ENCODE measurements around the gene SLC39A5. TPM values are rescaled to one million over a fixed set of nuclear protein-coding genes. Genes with fewer than 3 reads are reported as not detected.

SLC39A5 gene
- total RNA-seq, 5 donors from 2014 or later (not counting 1 experiment from before 2014, with no cell fraction given), result 0.57 to 1.4 (median 0.58) TPM; not detected in 2

DNA sequence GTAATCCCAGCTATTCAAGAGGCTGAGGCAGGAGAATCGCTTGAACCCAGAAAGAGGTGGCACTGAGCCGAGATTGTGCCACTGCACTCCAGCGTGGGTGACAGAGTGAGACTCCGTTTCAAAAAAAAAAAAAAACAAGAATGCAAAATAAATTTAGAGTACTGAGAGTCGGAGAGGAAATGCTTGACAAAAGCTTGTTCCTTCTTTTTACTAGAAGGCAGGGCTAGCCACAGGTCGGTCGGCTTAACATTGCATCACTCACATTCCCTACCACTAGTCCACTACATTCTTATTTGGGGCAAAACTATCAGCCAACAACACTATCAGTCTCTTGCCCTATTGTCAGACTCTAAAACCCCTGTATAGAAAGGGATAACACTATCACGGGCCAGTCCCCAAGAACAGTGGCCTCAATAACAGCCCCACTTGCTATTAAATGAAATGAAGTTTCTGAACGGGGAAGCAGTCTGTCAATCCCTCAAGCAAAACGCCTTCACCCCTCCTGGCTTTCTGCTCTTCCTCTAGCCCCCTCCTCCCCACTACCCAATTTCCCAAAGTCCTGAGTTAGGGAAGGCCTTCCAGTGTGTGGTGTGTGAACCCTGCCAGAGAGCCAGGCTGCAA is 9.1 kb upstream of the SLC39A5 start:
- peak overlapping the region; percentile 94 for H3K27ac ChIP-seq (ENCODE audit: low read length)
- H3K9me3 ChIP-seq, result no peaks in the 10 kb centered on the region
- peaks cover 3 to 9% of the 10 kb centered on the region in 2 donors for H3K36me3 ChIP-seq (ENCODE audit: control insufficient read depth in 2 of 2, extremely low read depth in 1 of 2, insufficient read depth in 1 of 2, low read length in 1 of 2)
- peaks cover 18 to 54% of the 10 kb centered on the region in 2 experiments for H3K4me1 ChIP-seq (ENCODE audit: control insufficient read depth in 1 of 2, extremely low read depth in 1 of 2, insufficient read depth in 2 of 2, low read length in 2 of 2)
- H3K9me3 Mint-ChIP-seq, result no peaks in the 10 kb centered on the region
- H3K4me3 ChIP-seq (ENCODE audit: control insufficient read depth in 1 of 2, extremely low read depth in 1 of 2, low read length in 1 of 2), result peak overlapping the region; percentile 98
- ATAC-seq (replicated peaks in 1 of 4) (no peak), DNase-seq (peak in 2 of 35 experiments; percentile 8 to 23)
- peak overlapping the region; percentile 98 to 100 (median 98) for H3K4me3 Mint-ChIP-seq
- peak overlapping the region; percentile 98 to 99 for H3K27ac Mint-ChIP-seq
- no peaks in the 10 kb centered on the region for H3K27me3 Mint-ChIP-seq
- no peaks in the 10 kb centered on the region for H3K36me3 Mint-ChIP-seq
- peaks cover 55 to 56% (median 56%) of the 10 kb centered on the region in 3 donors for H3K4me1 Mint-ChIP-seq
- WGBS (ENCODE audit: insufficient coverage), result 13% methylated on average over 3 of the region's 10 CpGs
- ChIA-PET CTCF (interaction anchor here in 1 of 2 donors (0.7 to 3.0 kb wide), 3 partner anchors 15 to 140 kb away, joined by 3 to 36 read pairs (median 21); partner anchors contain the start of gene SMARCC2), POLR2A (no interaction called here)
- no peaks in the 10 kb centered on the region for H3K27me3 ChIP-seq (replicated peaks in 1 of 2; ENCODE audit: control insufficient read depth in 2 of 2, extremely low read depth in 1 of 2, insufficient read depth in 2 of 2, low read length in 1 of 2)

DNA sequence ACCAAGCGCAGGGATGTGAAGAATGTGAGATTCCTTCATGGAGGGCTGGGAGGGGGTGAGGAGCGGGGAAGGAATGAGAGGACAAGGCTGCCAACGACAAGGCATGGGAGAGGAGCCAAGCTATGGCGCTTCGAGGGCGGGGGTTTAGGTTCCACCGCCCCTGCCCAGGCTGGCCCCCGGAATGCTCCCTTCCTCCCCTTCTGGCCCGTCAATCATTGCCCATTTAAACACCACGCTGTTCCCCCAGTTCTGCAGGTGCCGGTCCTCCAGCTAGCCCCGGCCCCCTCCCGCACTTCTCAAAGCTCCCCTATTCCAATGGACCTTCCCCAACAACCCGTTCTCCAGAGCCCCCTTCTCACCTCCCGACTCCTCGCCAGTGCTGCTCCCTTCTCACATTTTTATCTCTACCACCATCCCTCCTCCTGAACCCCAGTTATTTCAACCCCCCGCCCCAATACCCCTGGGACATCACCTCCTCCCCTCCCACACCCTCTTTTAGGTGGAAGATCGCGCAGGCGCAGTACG is 8.6 kb upstream of the SLC39A5 start:
- Mint-ChIP-seq H3K27me3 (no peaks in the 10 kb centered on the region), H3K9me3 (no peaks in the 10 kb centered on the region), H3K27ac (peak overlapping the region; percentile 98 to 99), H3K36me3 (peaks cover 2% of the 10 kb centered on the region), H3K4me3 (peak overlapping the region; percentile 98 to 100 (median 98)), H3K4me1 (peaks cover 52 to 55% (median 53%) of the 10 kb centered on the region in 3 donors)
- peak; percentile 22 to 50 (median 28) for ATAC-seq (replicated peaks in 1 of 4)
- Histone ChIP-seq H3K27ac (ENCODE audit: low read length) (peak overlapping the region; percentile 94), H3K4me3 (ENCODE audit: control insufficient read depth in 1 of 2, extremely low read depth in 1 of 2, low read length in 1 of 2) (peak overlapping the region; percentile 98), H3K36me3 (ENCODE audit: control insufficient read depth in 2 of 2, extremely low read depth in 1 of 2, insufficient read depth in 1 of 2, low read length in 1 of 2) (peaks cover 3 to 5% of the 10 kb centered on the region in 2 donors), H3K9me3 (no peaks in the 10 kb centered on the region), H3K4me1 (ENCODE audit: control insufficient read depth in 1 of 2, extremely low read depth in 1 of 2, insufficient read depth in 2 of 2, low read length in 2 of 2) (peaks cover 18 to 54% of the 10 kb centered on the region in 2 experiments), H3K27me3 (replicated peaks in 1 of 2; ENCODE audit: control insufficient read depth in 2 of 2, extremely low read depth in 1 of 2, insufficient read depth in 2 of 2, low read length in 1 of 2) (no peaks in the 10 kb centered on the region)
- ChIA-PET CTCF (interaction anchor here (0.6 to 3.0 kb wide), 24 partner anchors 8 to 483 kb away, joined by 3 to 36 read pairs (median 5); partner anchors contain the start of genes COQ10A (in 1 of the 2), ESYT1 (in 1 of the 2), MYL6B (in 1 of the 2) and ORMDL2 (in 1 of the 2)), POLR2A (interaction anchor here (0.9 to 1.7 kb wide), 5 partner anchors 61 to 139 kb away, joined by 3 to 10 read pairs (median 5); partner anchors contain the start of genes ESYT1 (in 1 of the 2), PA2G4 (in 1 of the 2), STAT2 (in 1 of the 2) and ZC3H10 (in 1 of the 2))
- 0% methylated on average over 15 of the region's 21 CpGs for WGBS (ENCODE audit: insufficient coverage)
- DNase-seq, result peak in 1 of 35 experiments; percentile 17

DNA sequence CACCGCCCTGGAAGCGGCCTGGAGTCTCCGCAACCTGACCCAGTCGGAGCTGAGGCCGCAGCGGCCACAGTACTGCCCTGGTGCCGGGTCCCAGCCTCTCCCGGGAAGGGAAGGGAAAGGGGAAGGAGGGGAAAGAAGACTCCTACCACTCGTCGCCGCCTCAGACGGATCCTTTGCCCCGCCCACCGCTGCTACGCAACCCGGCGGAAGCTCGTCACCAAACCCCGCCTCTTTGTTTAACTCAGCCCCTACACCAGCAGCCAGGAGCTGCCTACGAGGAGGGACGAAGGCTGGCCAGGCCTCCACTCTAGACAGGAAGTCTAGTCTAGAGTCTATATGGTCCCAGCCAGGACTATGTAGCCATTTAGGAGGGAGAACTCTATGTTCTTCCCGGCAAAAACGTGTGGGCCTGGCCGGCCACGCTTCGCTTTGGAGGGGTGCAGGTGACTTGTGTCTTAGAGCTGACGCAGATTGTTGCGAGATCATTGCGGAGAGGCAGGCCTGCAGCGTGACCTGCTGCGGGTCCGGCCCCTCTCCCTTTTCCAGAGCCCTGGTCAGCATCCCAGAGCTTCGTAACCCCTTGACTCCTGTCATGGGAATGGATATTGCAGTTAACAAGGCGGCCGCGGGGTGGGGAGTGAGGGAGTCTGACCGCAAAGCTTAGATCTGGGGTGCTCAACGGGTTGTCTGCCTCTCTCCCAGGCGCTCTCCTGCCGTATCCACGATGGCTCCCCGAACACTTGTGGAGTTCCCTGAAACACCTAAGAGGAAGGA is 7.9 kb upstream of the SLC39A5 start, which contains the start of gene RNF41:
RNF41 (minus strand) TSS at position 166 of the 774 bp plus-strand sequence. CDS start 7,875 bp downstream, outside the sequence.
- peak within 1 kb of the TSS; percentile 98 for H3K4me3 ChIP-seq (ENCODE audit: control insufficient read depth in 1 of 2, extremely low read depth in 1 of 2, low read length in 1 of 2)
- no peaks in the 10 kb centered on the region for H3K27me3 ChIP-seq (replicated peaks in 1 of 2; ENCODE audit: control insufficient read depth in 2 of 2, extremely low read depth in 1 of 2, insufficient read depth in 2 of 2, low read length in 1 of 2)
- peak; percentile 81 to 85 (median 82) for ATAC-seq (replicated peaks in 1 of 4)
- peak; percentile 80 to 96 (median 89) for DNase-seq
- H3K9me3 Mint-ChIP-seq, result no peaks in the 10 kb centered on the region
- H3K4me1 ChIP-seq (ENCODE audit: control insufficient read depth in 1 of 2, extremely low read depth in 1 of 2, insufficient read depth in 2 of 2, low read length in 2 of 2), result peaks cover 18 to 54% of the 10 kb centered on the region in 2 experiments
- H3K27ac ChIP-seq (ENCODE audit: low read length), result peak within 1 kb of the TSS; percentile 94
- H3K4me1 Mint-ChIP-seq, result peaks cover 45 to 52% (median 49%) of the 10 kb centered on the region in 3 donors
- peak within 1 kb of the TSS; percentile 98 to 100 (median 98) for H3K4me3 Mint-ChIP-seq
- CTCF ChIA-PET, result interaction anchor here (0.5 to 3.0 kb wide), 41 partner anchors 7 to 1301 kb away, joined by 3 to 36 read pairs (median 4); partner anchors contain the start of genes SMARCC2 (in 2 of the 2), ANKRD52 (in 1 of the 2), COQ10A (in 1 of the 2) and CS (in 1 of the 2)
- peaks cover 2% of the 10 kb centered on the region for H3K36me3 Mint-ChIP-seq
- WGBS (ENCODE audit: insufficient coverage), result under 1% methylated on average over 18 of the region's 42 CpGs
- no peaks in the 10 kb centered on the region for H3K9me3 ChIP-seq
- H3K27me3 Mint-ChIP-seq, result no peaks in the 10 kb centered on the region
- H3K27ac Mint-ChIP-seq, result peak within 1 kb of the TSS; percentile 98 to 99
- H3K36me3 ChIP-seq (ENCODE audit: control insufficient read depth in 2 of 2, extremely low read depth in 1 of 2, insufficient read depth in 1 of 2, low read length in 1 of 2), result peaks cover 2% of the 10 kb centered on the region in 2 donors
- POLR2A ChIA-PET, result interaction anchor here (0.6 to 1.7 kb wide), 9 partner anchors 8 to 195 kb away, joined by 3 to 10 read pairs (median 5); partner anchors contain the start of genes ESYT1 (in 1 of the 2), PA2G4 (in 1 of the 2), SMARCC2 (in 1 of the 2) and STAT2 (in 1 of the 2)

DNA sequence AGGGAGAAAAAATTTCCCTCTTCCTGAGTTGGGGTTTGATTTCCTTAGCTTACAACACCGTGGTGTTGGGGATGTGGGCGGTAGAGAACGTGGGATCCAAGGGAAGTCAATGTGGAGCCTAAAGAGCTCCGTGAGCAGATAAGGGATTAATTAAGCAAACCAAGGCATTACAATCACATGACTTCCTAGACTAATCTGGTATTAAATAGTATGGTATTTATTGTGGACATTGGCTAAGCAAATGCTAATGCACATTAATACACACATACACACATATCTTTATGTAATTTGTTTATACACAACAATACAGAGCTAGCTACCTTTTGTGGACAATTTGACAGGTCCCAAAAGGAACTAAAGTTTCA is 7.3 kb upstream of the SLC39A5 start:
- ChIA-PET POLR2A (interaction anchor here (0.6 to 1.7 kb wide), 5 partner anchors 8 to 196 kb away, joined by 4 to 10 read pairs (median 5); partner anchors contain the start of genes ESYT1 (in 1 of the 2), SMARCC2 (in 1 of the 2) and ZC3H10 (in 1 of the 2)), CTCF (interaction anchor here (0.5 to 3.0 kb wide), 32 partner anchors 8 to 484 kb away, joined by 3 to 36 read pairs (median 4); partner anchors contain the start of genes SMARCC2 (in 2 of the 2), ANKRD52 (in 1 of the 2), COQ10A (in 1 of the 2) and CS (in 1 of the 2))
- no peaks in the 10 kb centered on the region for H3K9me3 Mint-ChIP-seq
- peaks cover 45 to 52% (median 49%) of the 10 kb centered on the region in 3 donors for H3K4me1 Mint-ChIP-seq
- Histone ChIP-seq H3K27ac (ENCODE audit: low read length) (peak overlapping the region; percentile 94), H3K4me1 (ENCODE audit: control insufficient read depth in 1 of 2, extremely low read depth in 1 of 2, insufficient read depth in 2 of 2, low read length in 2 of 2) (peaks cover 18 to 54% of the 10 kb centered on the region in 2 experiments), H3K4me3 (ENCODE audit: control insufficient read depth in 1 of 2, extremely low read depth in 1 of 2, low read length in 1 of 2) (peak overlapping the region; percentile 98), H3K36me3 (ENCODE audit: control insufficient read depth in 2 of 2, extremely low read depth in 1 of 2, insufficient read depth in 1 of 2, low read length in 1 of 2) (peaks cover 0 to 2% of the 10 kb centered on the region in 2 donors), H3K9me3 (no peaks in the 10 kb centered on the region), H3K27me3 (replicated peaks in 1 of 2; ENCODE audit: control insufficient read depth in 2 of 2, extremely low read depth in 1 of 2, insufficient read depth in 2 of 2, low read length in 1 of 2) (no peaks in the 10 kb centered on the region)
- H3K4me3 Mint-ChIP-seq, result peak overlapping the region; percentile 98 to 100 (median 98)
- H3K36me3 Mint-ChIP-seq, result peaks cover 2% of the 10 kb centered on the region
- WGBS (ENCODE audit: insufficient coverage), result no CpG with 5 or more reads among the region's 4 CpGs
- H3K27ac Mint-ChIP-seq, result peak overlapping the region; percentile 98 to 99
- no peak for DNase-seq
- ATAC-seq (replicated peaks in 1 of 4), result no peak
- H3K27me3 Mint-ChIP-seq, result no peaks in the 10 kb centered on the region

DNA sequence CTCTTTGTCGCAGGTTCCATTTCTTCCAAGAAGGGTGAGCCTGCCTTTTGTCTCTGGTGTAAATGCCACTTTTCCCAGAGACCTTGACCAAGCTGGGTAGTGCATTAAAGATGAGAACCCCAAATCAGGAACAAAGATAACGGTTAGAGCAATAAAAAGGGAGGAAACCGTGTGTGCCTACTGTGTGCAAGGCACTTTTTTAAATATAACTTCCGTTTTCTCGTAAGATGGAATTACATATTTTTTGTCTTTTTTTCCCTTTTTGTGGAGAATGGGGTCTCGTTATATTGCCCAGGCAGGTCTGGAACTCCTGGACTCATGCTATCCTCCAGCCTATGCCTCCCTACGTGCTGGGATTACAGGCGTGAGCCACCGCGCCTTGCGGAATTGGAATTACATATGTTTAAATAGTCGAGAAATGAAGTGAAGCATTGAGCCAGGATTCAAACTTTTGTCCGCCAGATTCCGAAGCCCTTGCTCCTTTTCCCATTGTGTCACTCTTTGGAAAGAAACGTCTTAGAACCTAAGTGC is 6.2 kb upstream of the SLC39A5 start:
- H3K4me1 Mint-ChIP-seq, result peaks cover 45 to 52% (median 49%) of the 10 kb centered on the region in 3 donors
- ChIA-PET POLR2A (interaction anchor here in 1 of 2 donors (0.6 kb wide), 1 partner anchor 28 kb away, joined by 3 read pairs; no protein-coding TSS in a partner anchor), CTCF (interaction anchor here in 1 of 2 donors (2.9 kb wide), 1 partner anchor 18 kb away, joined by 21 read pairs; no protein-coding TSS in a partner anchor)
- no peaks in the 10 kb centered on the region for H3K9me3 Mint-ChIP-seq
- peak overlapping the region; percentile 58 to 75 for H3K4me3 ChIP-seq (ENCODE audit: control insufficient read depth in 1 of 2, extremely low read depth in 1 of 2, low read length in 1 of 2)
- DNase-seq (peak in 1 of 35 experiments; percentile 23), ATAC-seq (replicated peaks in 1 of 4) (no peak)
- H3K9me3 ChIP-seq, result no peaks in the 10 kb centered on the region
- peak overlapping the region; percentile 87 to 98 for H3K27ac Mint-ChIP-seq
- H3K27me3 ChIP-seq (replicated peaks in 1 of 2; ENCODE audit: control insufficient read depth in 2 of 2, extremely low read depth in 1 of 2, insufficient read depth in 2 of 2, low read length in 1 of 2), result no peaks in the 10 kb centered on the region
- WGBS (ENCODE audit: insufficient coverage), result 26% methylated on average over 6 of the region's 15 CpGs
- peaks cover 0 to 2% of the 10 kb centered on the region in 2 donors for H3K36me3 ChIP-seq (ENCODE audit: control insufficient read depth in 2 of 2, extremely low read depth in 1 of 2, insufficient read depth in 1 of 2, low read length in 1 of 2)
- no peaks in the 10 kb centered on the region for H3K27me3 Mint-ChIP-seq
- peak overlapping the region; percentile 85 for H3K27ac ChIP-seq (ENCODE audit: low read length)
- H3K36me3 Mint-ChIP-seq, result peaks cover 2% of the 10 kb centered on the region
- peaks cover 18 to 54% of the 10 kb centered on the region in 2 experiments for H3K4me1 ChIP-seq (ENCODE audit: control insufficient read depth in 1 of 2, extremely low read depth in 1 of 2, insufficient read depth in 2 of 2, low read length in 2 of 2)
- peak overlapping the region; percentile 81 to 98 (median 98) for H3K4me3 Mint-ChIP-seq

Data from T-cell (primary cell).